Measurements from ENCODE around the gene KCNJ4.
"Not testable (repeated sequence)": the region's sequence is repeated elsewhere in the genome, so short reads cannot be mapped to it uniquely, and the experiment has no call there.

Gene KCNJ4

DNA sequence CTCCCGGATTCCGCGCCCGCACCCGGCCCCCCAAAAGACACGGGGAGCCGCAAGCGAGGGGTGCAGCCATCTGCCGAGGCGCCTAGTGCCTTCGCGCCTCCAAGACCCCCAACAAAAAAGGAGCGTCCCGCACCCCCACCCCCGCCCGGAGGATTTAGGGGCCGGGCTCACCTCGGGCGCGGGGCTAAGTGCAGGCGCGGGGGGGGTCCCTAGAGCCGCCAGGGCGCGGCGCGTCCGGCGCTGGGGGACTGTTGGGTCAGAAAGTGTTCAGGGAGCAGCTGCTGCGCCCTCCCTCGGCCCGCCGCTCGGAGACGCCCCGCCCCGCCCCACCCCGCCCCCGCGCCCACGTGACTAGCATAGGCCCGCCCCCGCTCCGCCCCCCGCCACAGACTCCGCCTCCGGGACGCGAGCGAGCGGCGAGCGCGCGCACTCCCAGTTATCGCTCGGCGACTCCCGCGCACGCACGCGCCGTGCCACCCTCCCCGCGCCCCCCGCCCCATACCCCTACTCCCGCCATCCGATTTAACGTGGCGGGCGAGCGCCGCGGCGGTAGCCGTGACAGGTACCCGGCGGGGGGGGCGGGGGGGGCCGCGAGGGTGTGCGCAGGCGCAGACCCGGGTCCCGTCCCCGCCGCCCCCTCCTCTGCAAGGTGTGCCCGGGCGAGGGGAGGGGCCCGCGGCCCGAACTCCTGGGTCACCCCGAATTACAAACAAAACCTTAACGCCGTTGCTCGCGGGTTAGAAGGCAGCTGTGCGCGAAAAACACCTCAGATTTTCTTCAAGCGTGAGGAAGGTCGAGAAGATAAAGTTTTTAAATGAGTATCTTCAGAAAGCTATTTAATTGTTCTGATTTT lies 56.2 kb downstream of the KCNJ4 start:
- no peak overlapping the region for H3K27ac ChIP-seq (ENCODE audit: low read length)

DNA sequence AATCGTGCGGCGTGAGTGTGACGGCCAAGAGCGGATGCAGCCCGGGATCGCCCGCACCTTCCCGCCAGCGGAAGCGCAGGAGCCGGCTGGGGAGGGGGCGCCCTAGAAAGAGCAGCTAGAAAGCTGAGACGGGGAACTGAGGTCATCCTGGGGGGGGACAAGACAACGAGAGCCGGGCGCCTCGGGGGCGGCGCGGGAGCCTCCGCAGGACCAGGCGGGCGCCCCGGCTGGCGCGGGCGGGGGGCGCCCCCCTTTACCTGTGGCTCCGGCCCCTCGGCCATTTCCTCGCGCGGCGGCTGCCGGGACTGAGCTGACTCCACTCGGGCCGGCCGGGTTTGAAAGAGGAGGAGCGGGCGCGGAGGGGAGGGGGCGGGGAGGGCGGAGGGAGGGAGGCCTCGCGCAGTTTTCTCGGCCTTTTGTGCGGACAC lies 56.8 kb downstream of the KCNJ4 start:
- H3K36me3 ChIP-seq (ENCODE audit: insufficient read depth, low read depth, low read length); H3K27me3 ChIP-seq (ENCODE audit: insufficient read depth, low read length); H3K9me3 ChIP-seq (ENCODE audit: insufficient read depth, low read depth, low read length); H3K27ac ChIP-seq (ENCODE audit: low read length): not testable (repeated sequence)
- peak overlapping the region; percentile 86; the same call in 1 of the 2 replicates for H3K4me3 ChIP-seq (ENCODE audit: low read length)
- peaks cover 41% of the 10 kb centered on the region for H3K4me1 ChIP-seq (ENCODE audit: insufficient read depth, low read length)
- H3K9ac ChIP-seq (ENCODE audit: low read depth, low read length) = peak overlapping the region; percentile 75

More for the DNA sequence above, 56.2 kb downstream of the KCNJ4 start:
- Histone ChIP-seq H3K9me3 (ENCODE audit: insufficient read depth, low read depth, low read length) (no peaks in the 10 kb centered on the region), H3K4me1 (ENCODE audit: insufficient read depth, low read length) (peaks cover 37% of the 10 kb centered on the region), H3K9ac (ENCODE audit: low read depth, low read length) (peak overlapping the region; percentile 88), H3K4me3 (ENCODE audit: low read length) (peak overlapping the region; percentile 86), H3K27me3 (ENCODE audit: insufficient read depth, low read length) (no peaks in the 10 kb centered on the region), H3K36me3 (ENCODE audit: insufficient read depth, low read depth, low read length) (no peaks in the 10 kb centered on the region)

DNA sequence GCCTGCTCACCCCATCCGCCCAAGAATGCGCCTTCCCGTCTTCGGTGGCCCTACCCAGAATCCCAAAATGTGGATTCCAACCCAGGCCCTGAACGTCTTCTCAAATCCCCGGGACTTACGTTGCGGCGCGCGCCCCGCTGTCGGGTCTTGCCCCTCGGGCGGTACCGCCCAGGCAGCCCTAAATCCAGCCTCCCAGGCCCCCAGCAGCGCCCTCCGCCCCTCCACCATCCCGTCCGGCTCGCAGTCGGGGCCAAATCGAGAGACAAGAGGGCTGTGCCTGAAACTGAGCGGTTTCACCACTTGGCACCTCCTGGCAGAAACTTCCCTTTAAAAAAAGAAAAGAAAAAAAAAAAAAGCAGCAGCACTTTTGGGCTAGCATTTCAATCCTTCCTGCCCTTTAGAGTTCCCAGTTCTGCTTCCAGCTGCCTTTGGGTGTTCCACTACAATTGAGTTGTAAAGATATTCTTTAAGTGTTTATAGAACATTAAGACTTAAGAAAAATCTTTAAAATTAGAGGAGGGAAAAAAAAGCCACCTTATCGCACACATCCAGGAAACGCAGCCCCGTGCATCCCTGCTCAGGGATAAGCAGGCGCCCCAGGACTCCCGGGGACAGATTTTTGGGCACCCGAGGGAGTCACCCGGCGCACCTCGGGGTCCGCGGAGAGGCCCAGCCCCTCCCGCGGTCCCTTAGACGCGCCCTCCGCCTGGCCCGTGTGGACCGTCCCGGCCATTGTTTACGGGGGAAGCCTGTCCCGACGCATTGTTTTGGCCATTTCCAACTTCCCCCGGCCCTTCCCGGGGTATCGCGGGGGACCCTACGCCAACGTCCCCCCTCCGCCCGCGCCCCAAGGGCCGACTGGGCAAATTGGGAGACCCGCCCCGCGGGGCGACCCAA lies 57.6 kb downstream of the KCNJ4 start:
- Histone ChIP-seq H3K27ac (ENCODE audit: low read length) (peak overlapping the region; percentile 71), H3K9me3 (ENCODE audit: insufficient read depth, low read depth, low read length) (no peaks in the 10 kb centered on the region), H3K9ac (ENCODE audit: low read depth, low read length) (peak overlapping the region; percentile 93), H3K4me1 (ENCODE audit: insufficient read depth, low read length) (peaks cover 47% of the 10 kb centered on the region), H3K4me3 (ENCODE audit: low read length) (peak overlapping the region; percentile 86), H3K36me3 (ENCODE audit: insufficient read depth, low read depth, low read length) (no peaks in the 10 kb centered on the region), H3K27me3 (ENCODE audit: insufficient read depth, low read length) (no peaks in the 10 kb centered on the region)

DNA sequence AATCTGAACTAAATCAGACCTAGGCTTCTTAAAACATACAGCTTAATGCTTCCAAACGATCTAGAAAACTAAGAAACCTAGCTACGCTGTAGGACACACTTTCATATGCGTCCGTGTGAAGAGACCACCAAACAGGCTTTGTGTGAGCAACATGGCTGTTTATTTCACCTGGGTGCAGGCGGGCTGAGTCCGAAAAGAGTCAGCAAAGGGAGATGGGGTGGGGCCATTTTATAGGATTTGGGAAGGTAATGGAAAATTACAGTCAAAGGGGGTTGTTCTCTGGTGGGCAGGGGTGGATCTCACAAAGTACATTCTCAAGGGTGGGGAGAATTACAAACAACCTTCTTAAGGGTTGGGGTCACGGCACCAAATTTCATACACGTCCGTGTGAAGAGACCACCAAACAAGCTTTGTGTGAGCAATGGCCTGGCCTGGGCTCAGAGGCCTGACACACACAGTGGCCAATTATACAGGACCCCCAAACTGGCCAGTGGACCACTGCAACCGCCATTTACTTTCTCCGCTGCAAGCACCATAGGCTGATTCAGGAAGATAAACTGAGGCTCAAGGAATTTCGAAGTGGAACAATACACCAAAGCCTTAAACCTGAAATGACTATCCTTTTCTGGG lies 58.4 kb downstream of the KCNJ4 start:
- Histone ChIP-seq H3K4me3 (ENCODE audit: low read length) (peak overlapping the region; percentile 86), H3K4me1 (ENCODE audit: insufficient read depth, low read length) (peaks cover 43% of the 10 kb centered on the region), H3K27ac (ENCODE audit: low read length) (peak overlapping the region; percentile 71), H3K9ac (ENCODE audit: low read depth, low read length) (peak overlapping the region; percentile 93)
- not testable (repeated sequence) for H3K36me3 ChIP-seq (ENCODE audit: insufficient read depth, low read depth, low read length); H3K9me3 ChIP-seq (ENCODE audit: insufficient read depth, low read depth, low read length); H3K27me3 ChIP-seq (ENCODE audit: insufficient read depth, low read length)

DNA sequence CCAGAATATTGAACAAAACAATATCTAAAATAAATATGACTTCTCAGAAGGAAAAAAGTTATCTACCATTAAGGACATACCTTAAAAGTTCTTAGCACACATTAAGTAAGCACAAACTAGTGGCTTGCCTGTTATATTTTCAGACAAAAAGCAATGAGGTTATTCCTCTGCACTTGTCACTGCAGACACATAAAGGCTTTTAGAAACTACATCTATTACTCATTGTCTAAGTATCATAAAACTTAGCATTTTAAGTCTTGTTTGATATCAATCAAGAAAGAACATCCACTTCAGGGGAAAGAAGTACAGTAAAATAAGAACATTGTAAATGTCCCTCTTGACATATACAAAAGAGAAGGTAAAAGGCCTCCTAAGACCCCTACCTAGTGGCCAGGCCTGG lies 59.1 kb downstream of the KCNJ4 start:
- H3K9me3 ChIP-seq (ENCODE audit: insufficient read depth, low read depth, low read length); H3K27me3 ChIP-seq (ENCODE audit: insufficient read depth, low read length); H3K36me3 ChIP-seq (ENCODE audit: insufficient read depth, low read depth, low read length): not testable (repeated sequence)
- peak overlapping the region; percentile 71 for H3K27ac ChIP-seq (ENCODE audit: low read length)
- H3K4me1 ChIP-seq (ENCODE audit: insufficient read depth, low read length) = peaks cover 41% of the 10 kb centered on the region
- H3K9ac ChIP-seq (ENCODE audit: low read depth, low read length) = peak overlapping the region; percentile 93
- H3K4me3 ChIP-seq (ENCODE audit: low read length) = peak overlapping the region; percentile 86

DNA sequence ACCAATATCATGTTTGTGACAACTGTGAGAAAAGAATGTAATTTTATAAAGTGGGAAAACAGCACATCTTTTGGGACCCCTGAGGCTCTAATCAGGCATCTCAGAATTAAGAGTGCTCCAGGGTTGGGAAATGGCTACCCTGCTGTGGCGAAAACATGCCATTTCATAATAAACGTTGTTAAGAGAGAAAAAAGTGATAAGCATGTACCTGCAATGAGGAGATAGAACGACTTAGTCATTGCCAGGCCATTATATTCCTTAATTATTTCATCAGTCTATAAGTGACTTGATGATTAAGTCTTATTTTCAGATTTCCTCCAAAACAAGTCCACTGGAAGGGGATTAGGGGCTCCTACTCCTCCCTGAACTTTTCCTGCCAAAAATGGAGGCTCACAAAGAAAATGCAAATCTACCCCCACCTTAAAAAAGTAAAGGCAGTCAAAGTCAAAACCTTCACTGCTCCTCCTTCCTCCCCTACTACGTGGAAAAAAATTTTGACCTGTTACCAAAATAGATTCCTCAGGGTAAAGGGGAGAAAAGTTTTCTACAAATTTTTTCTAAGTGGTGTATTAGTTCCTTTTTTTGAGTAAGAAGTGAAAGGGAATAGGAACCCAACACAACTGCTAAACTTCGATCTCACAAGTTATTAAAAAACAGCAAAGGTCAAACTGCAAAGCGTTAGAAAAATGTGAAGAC lies 59.9 kb downstream of the KCNJ4 start:
- Histone ChIP-seq H3K27ac (ENCODE audit: low read length) (peak overlapping the region; percentile 77), H3K9ac (ENCODE audit: low read depth, low read length) (peak overlapping the region; percentile 93; the same call in 1 of the 2 replicates), H3K4me3 (ENCODE audit: low read length) (peak overlapping the region; percentile 86)

DNA sequence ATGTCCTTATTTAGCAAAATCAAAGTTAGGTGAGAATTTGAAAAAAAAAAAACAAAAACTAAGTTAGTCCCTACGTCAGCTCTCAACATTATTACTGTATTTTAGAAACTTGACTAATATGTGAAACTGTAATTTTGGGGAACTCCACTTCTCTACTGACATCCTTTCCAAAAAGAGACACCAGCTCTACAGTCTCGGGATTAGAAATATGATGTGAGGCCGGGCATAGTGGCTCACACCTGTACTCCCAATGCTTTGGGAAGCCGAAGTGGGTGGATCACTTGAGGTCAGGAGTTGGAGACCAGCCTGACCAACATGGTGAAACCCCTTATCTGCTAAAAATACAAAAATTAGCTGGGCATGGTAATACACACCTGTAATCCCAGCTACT lies 65.6 kb downstream of the KCNJ4 start:
- not testable (repeated sequence) for H3K9me3 ChIP-seq (ENCODE audit: insufficient read depth, low read depth, low read length); H3K9ac ChIP-seq (ENCODE audit: low read depth, low read length); H3K36me3 ChIP-seq (ENCODE audit: insufficient read depth, low read depth, low read length); H3K27me3 ChIP-seq (ENCODE audit: insufficient read depth, low read length); H3K27ac ChIP-seq (ENCODE audit: low read length); H3K4me3 ChIP-seq (ENCODE audit: low read length)
- peaks cover 37% of the 10 kb centered on the region for H3K4me1 ChIP-seq (ENCODE audit: insufficient read depth, low read length)

More for the DNA sequence above, 59.9 kb downstream of the KCNJ4 start:
- H3K9me3 ChIP-seq (ENCODE audit: insufficient read depth, low read depth, low read length); H3K36me3 ChIP-seq (ENCODE audit: insufficient read depth, low read depth, low read length); H3K27me3 ChIP-seq (ENCODE audit: insufficient read depth, low read length): not testable (repeated sequence)
- peaks cover 42% of the 10 kb centered on the region for H3K4me1 ChIP-seq (ENCODE audit: insufficient read depth, low read length)

DNA sequence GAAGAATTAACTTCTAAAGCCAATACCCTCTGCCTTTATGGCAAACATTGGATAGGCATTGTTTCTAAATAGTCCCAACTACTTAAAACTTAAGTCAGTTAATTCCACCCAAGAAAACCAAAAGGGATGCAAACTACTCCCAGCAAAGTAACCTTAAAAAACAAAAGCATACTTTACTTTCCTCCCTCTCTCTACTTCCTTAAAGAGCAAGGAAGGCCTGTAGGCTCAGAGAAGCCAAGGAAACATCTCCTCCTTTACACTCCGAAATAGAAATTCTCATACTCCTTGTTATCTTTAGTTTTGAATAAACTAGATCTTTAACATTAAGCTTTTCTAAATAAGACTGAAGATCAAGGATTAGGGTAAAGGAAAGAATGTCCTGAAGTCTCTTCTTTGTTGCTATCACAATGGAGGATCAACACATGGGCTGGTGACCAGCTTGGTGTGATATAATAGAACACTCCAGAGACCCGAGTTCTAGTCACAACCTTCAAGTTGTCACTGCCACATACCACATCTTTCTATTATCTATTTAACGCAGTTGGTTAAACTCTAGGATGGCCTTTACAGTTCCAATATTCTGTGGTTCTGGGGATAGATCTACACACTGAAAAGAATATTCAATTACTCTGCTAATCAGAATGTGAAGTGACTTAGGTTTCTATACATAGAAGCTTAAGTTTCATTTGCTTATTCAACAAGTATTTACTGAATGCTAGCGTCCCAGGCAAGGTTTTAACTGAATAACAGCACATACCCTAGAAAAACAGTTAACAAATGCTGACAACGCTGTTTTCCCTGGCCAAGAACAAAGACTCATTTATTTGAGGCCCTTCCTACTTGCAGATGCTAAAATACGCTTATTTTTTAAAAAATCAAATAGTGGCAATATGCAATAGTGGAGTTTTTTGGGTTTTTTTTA lies 66.2 kb downstream of the KCNJ4 start:
- H3K4me1 ChIP-seq (ENCODE audit: insufficient read depth, low read length) = peaks cover 33% of the 10 kb centered on the region
- H3K9ac ChIP-seq (ENCODE audit: low read depth, low read length); H3K9me3 ChIP-seq (ENCODE audit: insufficient read depth, low read depth, low read length); H3K36me3 ChIP-seq (ENCODE audit: insufficient read depth, low read depth, low read length); H3K4me3 ChIP-seq (ENCODE audit: low read length); H3K27me3 ChIP-seq (ENCODE audit: insufficient read depth, low read length); H3K27ac ChIP-seq (ENCODE audit: low read length): not testable (repeated sequence)

DNA sequence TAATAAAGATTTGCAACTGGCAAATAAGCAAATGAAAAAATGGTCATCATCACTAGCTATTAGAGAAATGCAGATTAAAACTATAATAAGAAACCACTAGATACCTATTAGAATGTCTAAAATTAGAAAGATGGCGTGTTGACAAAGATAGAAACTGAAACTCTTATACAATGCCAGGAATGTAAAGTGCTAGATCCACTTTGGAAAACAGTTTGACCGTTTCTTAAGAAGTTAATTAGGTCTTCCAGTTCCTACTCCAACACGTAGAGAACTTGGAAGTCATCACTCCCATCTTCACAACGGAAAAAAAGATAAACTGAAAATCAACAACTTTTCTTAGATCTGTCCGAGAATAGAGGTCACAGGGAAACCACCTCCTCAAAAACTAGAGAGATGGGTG lies 68.1 kb downstream of the KCNJ4 start:
- H3K27me3 ChIP-seq (ENCODE audit: insufficient read depth, low read length); H3K9me3 ChIP-seq (ENCODE audit: insufficient read depth, low read depth, low read length); H3K36me3 ChIP-seq (ENCODE audit: insufficient read depth, low read depth, low read length); H3K4me3 ChIP-seq (ENCODE audit: low read length); H3K9ac ChIP-seq (ENCODE audit: low read depth, low read length); H3K27ac ChIP-seq (ENCODE audit: low read length): not testable (repeated sequence)
- H3K4me1 ChIP-seq (ENCODE audit: insufficient read depth, low read length) = peaks cover 35% of the 10 kb centered on the region

DNA sequence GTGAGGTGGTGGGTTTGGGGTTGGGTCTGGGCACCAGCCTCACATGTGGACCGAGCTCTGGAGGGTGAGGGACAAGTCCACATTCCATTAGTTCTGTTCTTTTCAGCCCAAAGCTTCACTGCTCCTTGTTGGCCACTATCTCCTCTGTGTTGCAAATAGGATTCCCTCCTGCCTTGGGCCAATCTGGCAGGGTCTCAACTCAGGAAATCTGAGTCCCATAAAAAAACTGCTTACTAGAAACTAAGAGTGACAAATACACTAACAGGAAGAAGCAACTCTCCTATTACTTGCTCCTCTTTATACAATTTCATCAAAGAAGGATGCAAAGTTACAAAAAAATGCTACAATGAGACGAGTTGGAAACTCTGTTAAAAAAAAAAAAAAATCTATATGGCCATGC lies 71.6 kb downstream of the KCNJ4 start:
- H3K4me1 ChIP-seq (ENCODE audit: insufficient read depth, low read length) = peaks cover 13% of the 10 kb centered on the region
- H3K4me3 ChIP-seq (ENCODE audit: low read length) = no peak overlapping the region
- peaks cover 22% of the 10 kb centered on the region; the same call in 1 of the 2 replicates for H3K36me3 ChIP-seq (ENCODE audit: insufficient read depth, low read depth, low read length)
- no peaks in the 10 kb centered on the region for H3K27me3 ChIP-seq (ENCODE audit: insufficient read depth, low read length)
- H3K27ac ChIP-seq (ENCODE audit: low read length) = no peak overlapping the region
- no peaks in the 10 kb centered on the region for H3K9me3 ChIP-seq (ENCODE audit: insufficient read depth, low read depth, low read length)
- H3K9ac ChIP-seq (ENCODE audit: low read depth, low read length) = no peak overlapping the region
